GM12864 (cell line): Measurements from ENCODE around the gene STUM.

ENCODE experiments used
- DNase-seq: peaks from one replicate; pipeline ENCODE4 v3.0.0-alpha.2; 2011; ENCODE audit warnings: low read depth
- H3K4me3 ChIP-seq: 2 replicates; pipeline ENCODE4 v1.5.1; 2011; ENCODE audit warnings: mild to moderate bottlenecking, low read depth, low read length, control low read depth
- TF ChIP-seq, protein P1 (sequence below): IDR thresholded peaks from 2 replicates; pipeline ENCODE4 v1.5.1; 2011; ENCODE audit warnings: low read depth, mild to moderate bottlenecking, moderate library complexity, low read length, control low read depth, inconsistent platforms; ENCODE audit errors: missing control alignments

The STUM gene

GRCh38 chr1:226525750-226526149, 22.8 kb upstream of the STUM start:
- no peak for DNase-seq
- TF ChIP-seq, protein P1, sequence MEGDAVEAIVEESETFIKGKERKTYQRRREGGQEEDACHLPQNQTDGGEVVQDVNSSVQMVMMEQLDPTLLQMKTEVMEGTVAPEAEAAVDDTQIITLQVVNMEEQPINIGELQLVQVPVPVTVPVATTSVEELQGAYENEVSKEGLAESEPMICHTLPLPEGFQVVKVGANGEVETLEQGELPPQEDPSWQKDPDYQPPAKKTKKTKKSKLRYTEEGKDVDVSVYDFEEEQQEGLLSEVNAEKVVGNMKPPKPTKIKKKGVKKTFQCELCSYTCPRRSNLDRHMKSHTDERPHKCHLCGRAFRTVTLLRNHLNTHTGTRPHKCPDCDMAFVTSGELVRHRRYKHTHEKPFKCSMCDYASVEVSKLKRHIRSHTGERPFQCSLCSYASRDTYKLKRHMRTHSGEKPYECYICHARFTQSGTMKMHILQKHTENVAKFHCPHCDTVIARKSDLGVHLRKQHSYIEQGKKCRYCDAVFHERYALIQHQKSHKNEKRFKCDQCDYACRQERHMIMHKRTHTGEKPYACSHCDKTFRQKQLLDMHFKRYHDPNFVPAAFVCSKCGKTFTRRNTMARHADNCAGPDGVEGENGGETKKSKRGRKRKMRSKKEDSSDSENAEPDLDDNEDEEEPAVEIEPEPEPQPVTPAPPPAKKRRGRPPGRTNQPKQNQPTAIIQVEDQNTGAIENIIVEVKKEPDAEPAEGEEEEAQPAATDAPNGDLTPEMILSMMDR, result no peak

GRCh38 chr1:226526801-226527595, 21.6 kb upstream of the STUM start:
- H3K4me3 ChIP-seq, result no peak overlapping the region
- TF ChIP-seq, protein P1, result no peak
- DNase-seq, result no peak

More at GRCh38 chr1:226525750-226526149, 22.8 kb upstream of the STUM start:
- no peak overlapping the region for H3K4me3 ChIP-seq

DNA sequence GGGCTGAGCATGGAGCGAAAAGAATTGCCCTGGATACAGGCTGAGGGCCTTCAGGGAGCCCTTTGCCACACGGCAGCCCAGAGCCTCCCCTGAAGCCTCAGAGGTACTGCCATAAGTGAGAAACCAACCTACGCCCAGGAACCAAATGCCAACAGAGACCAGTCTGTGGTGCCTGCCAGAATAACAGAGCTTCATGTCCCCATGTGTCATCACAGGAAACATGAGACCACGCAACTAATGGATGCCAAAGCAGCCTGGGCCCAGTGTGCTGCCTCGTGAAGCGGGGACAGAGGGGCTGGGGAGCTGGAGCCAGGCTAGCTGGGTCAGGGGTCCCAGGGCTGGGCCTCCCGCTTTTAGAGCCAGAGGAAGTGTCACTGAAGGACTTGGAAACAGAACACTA, 18.7 kb upstream of the STUM start:
- TF ChIP-seq, protein P1, result no peak
- DNase-seq, result no peak
- no peak overlapping the region for H3K4me3 ChIP-seq

DNA sequence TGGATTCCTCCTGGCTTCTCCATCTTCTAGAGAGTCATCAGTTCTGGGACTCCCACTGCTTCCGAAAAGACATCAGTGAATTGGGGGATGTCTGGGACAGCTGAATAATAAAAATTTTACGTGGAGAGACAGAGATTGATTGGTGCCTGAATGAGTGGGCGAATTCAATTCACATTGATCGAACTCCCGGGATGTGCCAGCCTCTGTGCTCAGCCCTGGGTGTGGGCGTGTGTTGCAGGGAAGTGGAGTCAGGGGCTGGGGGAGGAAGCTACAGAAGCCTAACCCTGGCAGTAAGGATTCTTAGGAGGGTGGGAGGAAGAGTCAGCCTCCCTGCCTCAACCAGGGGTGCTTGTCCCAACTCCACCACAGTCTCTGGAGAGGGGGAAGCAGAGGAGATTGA, 18.0 kb upstream of the STUM start:
- TF ChIP-seq, protein P1, result no peak
- DNase-seq, result no peak
- H3K4me3 ChIP-seq, result no peak overlapping the region

GRCh38 chr1:226531360-226532093, 17.0 kb upstream of the STUM start:
- H3K4me3 ChIP-seq, result no peak overlapping the region
- TF ChIP-seq, protein P1, result no peak
- DNase-seq, result no peak

DNA sequence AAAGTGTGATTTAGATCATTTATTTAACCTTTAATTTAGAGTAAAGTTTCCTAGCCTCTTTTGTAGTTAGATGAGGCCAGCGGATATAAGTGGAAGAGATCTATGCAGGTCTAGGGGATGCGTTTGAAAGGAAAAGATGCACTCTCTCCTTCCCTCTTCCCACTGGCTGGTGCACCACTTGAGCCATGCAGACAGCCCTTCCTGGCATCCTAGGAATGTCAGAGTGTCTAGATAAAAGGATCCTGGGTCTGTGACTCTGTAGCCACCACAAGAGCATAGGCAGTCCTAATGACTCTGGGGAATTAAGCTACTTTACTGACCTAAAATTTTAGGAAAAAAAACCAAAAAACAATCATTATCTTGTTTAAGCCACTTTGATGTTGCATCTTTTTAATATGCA, 16.0 kb upstream of the STUM start:
- no peak for DNase-seq
- H3K4me3 ChIP-seq, result no peak overlapping the region
- TF ChIP-seq, protein P1, result no peak

DNA sequence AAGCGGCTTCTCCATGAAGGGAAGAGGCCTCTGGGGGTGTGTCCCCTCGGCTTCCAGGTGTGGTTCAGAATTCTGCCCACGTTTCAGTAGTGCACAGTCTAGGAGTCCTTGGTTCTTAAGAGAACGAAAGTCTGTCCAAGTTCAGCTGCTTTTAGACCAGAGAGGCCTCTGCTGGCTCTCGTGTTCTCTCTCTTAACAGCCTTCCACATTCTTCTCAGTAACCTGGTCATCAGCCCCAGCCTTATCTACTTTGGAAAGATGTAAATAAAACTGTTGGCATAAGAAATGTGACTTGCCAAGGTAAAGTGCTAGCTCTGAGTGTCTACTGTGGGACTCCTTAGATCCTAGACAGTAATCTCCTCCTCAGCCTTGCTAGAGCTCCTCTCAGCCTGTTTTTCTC, 15.3 kb upstream of the STUM start:
- TF ChIP-seq, protein P1, result no peak
- DNase-seq, result no peak

More for the DNA sequence above, 15.3 kb upstream of the STUM start:
- H3K4me3 ChIP-seq, result no peak overlapping the region
